GM18511 (cell line): ENCODE data around the gene KBTBD4.
A peak's percentile ranks its signal among the peaks of the same experiment; 100 is the strongest.
"Not testable (repeated sequence)": the region's sequence is repeated elsewhere in the genome, so short reads cannot be mapped to it uniquely, and the experiment has no call there.

Experiments
- ATAC-seq: cut with Tn5 transposase; IDR thresholded peaks from one replicate; pipeline ENCODE4 v1.9.1; 2021; ENCODE audit warnings: mild to moderate bottlenecking, moderate library complexity; ENCODE audit not compliant: unreplicated experiment

Gene KBTBD4

GRCh38 chr11:47591764-47592163 is 13.0 kb upstream of the KBTBD4 start:
- ATAC-seq = no peak

DNA sequence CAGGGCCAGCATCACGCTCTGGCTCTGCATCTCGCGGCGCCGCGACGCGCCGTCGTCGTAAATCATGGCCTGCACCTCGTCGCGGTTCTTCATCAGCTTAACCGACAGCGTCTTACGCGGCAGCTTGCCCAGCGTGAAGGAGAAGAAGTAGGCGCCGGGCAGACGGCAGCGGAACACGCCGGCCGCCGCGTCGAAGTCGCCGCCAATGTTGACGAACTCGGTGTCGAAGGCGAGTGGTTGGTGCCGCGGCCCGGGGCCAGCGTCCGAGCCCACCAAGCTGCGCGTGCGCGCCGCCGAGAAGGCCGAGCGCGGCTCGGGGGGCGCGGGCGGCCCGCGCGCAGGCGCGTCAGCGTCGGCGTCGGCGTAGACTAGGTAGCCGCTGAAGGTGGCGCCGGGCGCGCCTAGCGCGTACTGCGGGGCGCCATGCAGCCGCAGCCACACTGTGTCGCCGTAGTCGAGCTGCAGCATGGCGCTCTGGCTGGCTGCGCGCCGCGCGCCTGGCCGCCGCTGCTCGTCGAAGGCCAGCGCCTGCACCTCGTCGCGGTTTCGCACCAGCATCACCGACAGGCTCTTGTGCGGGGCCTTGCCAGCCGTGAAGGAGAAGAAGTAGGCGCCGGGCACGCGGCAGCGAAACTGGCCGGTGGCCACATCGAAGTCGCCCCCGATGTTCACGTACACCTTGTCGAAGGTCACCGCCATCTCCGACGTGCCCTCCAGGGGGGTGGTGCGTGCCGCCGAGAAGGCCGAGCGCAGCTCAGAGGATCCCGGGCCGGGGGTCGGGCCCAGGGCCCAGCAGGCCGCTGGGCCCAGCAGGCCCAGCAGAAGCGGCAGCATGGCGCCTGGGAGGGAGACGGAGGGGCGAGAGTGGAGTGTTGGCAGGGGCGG is 11.4 kb upstream of the KBTBD4 start:
- ATAC-seq = no peak

GRCh38 chr11:47589584-47589976 is 10.8 kb upstream of the KBTBD4 start:
- ATAC-seq = no peak

GRCh38 chr11:47589118-47589517 is 10.3 kb upstream of the KBTBD4 start:
- ATAC-seq = no peak

DNA sequence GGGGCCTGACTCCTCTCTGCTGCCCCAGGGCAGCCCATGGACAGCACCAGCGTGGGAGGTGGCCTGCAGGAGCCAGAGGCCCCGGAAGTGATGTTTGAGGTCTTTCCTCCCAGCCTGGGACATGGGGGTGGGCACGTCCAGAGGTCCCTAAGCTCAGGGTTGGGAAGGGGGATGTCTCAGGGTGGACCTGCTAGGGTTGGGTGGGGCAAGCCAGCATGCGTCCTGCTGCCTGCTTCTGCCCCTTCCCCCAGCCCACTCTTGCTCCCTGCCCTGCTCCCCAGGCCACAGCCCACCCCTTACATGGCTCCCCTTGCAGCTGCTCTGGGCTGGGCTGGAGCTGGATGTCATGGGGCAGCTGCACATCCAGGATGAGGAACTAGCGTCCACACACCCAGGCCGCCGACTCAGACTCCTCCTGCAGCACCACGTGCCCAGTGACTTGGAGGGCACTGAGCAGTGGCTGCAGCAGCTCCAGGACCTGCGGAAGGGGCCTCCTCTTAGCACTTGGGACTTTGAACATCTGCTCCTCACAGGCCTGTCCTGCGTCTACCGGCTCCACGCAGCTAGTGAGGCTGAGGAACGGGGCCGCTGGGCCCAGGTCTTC is 9.1 kb upstream of the KBTBD4 start:
- no peak for ATAC-seq

DNA sequence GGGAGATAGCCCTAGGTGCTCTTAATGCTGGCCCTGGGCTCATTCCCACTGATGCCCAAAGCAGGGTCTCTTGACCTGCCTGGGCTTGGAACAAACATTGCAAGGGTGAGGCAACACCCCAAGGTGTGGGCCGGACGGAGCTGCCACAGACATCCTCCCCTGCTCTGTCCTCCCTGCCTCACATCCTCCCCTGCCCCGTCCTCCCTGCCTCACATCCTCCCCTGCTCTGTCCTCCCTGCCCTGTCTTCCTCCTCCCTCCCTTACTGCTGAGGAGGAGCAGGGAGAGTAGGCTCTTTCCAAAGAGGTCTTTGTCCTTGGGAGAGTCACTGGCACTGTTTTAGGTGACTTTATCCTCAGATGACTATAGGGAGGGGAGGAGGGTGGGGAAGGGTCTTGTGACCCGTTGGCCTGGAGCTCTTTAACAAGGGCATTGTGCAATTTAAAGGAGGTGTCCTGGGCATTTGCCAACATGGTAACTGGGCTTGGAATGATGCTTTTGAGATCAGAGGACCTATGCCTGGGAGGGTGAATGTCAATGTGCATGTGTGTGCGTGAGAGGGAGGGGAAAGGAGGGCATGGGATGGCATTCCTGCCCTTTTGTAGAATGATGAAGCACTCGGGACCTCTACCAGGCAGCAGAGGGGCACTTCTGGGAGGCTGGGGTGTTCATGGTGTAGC is 8.4 kb upstream of the KBTBD4 start:
- no peak for ATAC-seq

- no peak for ATAC-seq
Measured at GRCh38 chr11:47586098-47586855, 7.5 kb upstream of the KBTBD4 start, which contains the start of gene FAM180B. Gene FAM180B (plus strand): TSS chr11:47586678. CDS start chr11:47586769, 91 bp downstream.

DNA sequence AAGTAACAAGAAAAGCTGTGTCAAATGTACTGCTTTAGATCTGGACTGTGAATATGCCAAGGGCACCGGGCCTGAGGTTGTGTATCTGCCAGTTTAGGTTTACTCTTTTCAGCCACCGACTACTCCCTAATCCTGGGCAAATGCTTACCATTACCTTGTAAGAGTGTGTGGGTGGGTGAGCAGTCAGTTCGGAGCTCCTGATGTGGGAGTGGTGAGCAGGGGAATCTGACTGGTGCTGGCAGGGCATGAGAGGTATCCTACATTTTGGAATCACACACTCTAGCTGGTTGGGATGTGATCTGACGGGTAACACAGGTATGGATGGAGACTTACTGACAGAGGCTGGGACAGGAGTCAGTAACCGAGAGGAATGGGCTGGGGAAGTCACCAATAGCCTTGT is 5.1 kb upstream of the KBTBD4 start:
- ATAC-seq = no peak

DNA sequence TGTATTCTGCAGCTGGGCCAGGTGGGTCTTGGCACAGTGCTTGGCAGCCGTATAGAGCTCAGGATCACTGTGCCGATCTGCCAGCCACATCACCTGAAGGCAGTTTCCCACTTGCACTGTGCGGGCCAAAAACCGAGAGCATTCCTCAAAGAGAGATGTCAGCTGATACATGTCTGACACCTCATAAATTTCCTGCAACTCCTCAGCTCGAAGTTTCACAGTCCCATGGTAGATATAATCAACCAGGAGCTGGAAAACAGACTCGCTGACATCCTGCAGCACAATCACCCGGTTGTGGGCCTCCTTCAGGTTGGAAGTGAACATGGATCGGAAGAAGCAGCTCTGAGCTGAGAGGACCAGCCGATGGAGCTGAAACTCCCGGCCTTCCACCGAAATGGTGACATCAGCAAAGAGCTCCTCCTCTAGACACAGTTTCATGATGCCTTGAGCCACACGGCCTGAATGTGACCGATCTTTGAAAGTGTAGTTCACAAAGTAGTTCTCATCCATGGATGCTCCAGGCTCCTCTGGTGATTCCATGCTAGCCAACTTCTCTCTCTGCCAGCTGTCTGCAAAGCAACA is 1.2 kb downstream of the KBTBD4 start:
- no peak for ATAC-seq

GRCh38 chr11:47573321-47573720 is 5.4 kb downstream of the KBTBD4 start:
- ATAC-seq = no peak

DNA sequence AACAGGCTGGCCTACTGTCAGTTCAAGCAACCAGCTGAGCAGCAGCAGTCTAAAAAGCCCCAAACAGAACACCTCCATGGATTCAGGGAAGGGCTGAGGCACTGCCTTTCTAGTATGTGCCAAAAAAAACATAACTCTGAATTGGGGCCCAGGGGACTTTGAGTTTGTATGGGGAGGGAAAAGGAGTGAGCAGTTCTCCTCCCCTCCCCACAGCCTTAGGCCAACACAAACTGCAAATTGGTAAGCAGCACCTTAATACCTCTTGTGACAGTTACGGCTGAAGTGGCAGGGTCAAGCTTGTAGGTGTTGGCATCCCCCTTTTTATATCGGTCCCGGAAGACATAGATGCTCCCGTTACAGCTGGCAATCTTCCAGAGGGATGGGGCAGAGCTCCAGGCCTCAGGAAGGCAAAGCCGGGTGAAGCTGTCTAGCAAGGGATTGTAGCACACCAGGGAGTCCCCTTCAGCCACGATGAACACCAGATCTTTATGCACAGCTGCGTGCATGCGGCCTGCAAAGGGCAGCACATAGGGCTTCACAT is 6.0 kb downstream of the KBTBD4 start:
- ATAC-seq = no peak

- no peak for ATAC-seq
Measured at GRCh38 chr11:47571895-47572294, 6.9 kb downstream of the KBTBD4 start.

DNA sequence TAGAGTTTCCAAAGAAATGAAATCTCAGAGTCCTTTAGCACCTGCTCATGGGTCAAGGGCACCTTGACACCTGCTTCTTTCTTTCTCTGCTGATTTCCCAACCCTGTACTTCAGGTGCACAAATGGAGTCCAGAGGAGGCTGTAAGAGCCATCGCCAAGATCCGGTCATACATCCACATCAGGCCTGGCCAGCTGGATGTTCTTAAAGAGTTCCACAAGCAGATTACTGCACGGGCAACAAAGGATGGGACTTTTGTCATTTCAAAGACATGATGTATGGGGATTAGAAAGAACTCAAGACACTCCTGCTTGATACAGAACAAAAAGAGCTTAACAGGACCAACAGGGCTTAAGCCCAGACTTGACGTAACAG is 7.4 kb downstream of the KBTBD4 start:
- no peak for ATAC-seq

- ATAC-seq = no peak
Measured at GRCh38 chr11:47570651-47571356, 8.0 kb downstream of the KBTBD4 start.

- no peak for ATAC-seq
Measured at GRCh38 chr11:47569646-47570045, 9.1 kb downstream of the KBTBD4 start.

DNA sequence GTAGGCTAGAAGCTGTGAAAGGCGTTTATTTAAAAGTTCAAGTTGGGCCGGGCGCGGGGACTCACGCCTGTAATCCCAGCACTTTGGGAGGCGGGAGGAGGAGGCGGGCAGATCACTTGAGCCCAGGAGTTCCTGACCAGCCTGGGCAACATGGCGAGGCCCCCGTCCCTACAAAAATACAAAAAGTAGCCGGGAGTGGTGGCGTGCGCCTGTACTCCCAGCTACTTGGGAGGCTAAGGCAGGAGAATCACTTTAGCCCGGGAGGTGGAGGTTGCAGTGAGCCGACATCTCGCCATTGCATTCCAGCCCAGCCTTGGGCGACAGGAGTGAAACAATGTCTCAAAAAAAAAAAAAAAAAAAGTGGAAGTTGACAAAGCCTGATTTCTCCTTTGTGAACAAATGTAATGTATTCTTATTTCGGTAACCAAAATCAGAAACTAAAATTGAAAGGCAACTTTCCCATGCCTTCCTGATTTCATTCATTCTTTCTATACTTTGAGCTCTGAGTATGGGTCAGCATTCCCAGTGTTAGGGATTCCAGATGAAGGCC is 12.5 kb downstream of the KBTBD4 start:
- ATAC-seq = peak; percentile 15

DNA sequence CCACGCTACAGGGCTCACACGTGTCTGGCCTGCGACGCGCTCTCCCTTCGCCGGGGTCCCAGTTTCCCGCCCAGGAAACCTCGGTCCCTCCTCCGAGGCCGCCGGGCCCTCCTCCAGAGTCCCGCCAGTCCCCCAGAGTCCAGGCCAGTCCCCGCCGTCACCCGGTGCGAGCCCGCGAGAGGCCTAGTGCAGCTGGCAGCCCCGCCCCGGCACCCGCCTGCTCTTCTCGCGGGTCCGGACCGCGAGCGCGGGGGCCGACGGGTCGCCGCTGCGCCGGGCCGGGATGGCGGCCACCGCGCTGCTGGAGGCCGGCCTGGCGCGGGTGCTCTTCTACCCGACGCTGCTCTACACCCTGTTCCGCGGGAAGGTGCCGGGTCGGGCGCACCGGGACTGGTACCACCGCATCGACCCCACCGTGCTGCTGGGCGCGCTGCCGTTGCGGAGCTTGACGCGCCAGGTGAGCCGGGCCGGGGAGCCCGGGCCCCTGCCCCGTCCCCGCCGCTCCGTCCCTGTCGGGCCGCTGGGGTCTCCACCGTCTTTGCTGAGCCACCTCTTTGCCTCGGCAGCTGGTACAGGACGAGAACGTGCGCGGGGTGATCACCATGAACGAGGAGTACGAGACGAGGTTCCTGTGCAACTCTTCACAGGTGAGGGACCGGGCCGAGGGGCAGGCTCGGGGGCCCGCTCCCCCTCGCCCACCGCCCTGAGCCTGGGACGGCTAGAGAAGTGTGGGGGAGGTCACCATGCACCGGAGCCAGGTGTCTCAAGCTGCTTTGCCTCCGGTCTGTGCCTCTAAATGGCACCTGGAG is 13.2 kb downstream of the KBTBD4 start, which contains the start of gene PTPMT1:
TSS of gene PTPMT1 (plus strand) at position 260 of the 809 bp plus-strand sequence. CDS start at position 284, 24 bp downstream.
- ATAC-seq = peak; percentile 91

DNA sequence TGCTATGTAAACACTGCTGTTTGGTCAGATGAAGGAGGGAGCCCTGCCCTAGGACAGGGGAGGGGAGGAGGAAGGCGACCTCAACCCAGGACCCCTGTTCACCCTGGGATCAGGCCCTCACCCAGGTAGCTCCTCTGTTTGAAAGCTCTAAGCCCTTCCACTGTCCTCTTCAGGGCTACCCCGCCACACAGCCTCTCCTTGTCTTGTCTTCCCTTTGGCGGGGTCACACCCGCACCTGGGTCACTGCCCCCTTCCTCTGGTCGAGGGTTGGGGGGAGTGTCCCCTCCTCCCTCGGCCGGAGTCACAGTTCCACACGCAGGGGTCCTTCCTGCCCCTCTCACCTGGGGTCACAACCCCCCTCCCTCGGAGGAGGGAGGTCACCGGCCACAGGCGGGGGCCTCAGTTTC is 13.8 kb downstream of the KBTBD4 start:
- peak; percentile 11 for ATAC-seq

DNA sequence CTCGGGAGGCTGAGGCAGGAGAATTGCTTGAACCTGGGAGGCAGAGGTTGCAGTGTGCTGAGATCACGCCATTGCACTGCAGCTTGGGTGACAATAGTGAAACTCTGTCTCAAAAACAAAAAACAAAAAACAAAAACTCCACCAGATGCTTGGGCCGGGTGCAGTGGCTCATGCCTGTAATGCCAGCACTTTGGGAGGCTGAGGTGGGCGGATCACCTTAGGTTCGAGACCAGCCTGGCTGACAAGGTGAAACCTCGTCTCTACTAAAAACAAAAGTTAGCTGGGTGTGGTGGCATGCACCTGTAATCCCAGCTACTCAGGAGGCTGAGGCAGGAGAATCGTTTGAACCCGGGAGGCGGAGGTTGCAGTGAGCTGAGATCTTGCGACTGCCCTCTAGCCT is 14.4 kb downstream of the KBTBD4 start:
- not testable (repeated sequence) for ATAC-seq
